GM21619 (cell line): ENCODE results near the gene MPRIP.

Experiments
- ATAC-seq: cut with Tn5 transposase; IDR thresholded peaks from one replicate; pipeline ENCODE4 v1.9.1; 2021; ENCODE audit not compliant: unreplicated experiment

The MPRIP gene

DNA sequence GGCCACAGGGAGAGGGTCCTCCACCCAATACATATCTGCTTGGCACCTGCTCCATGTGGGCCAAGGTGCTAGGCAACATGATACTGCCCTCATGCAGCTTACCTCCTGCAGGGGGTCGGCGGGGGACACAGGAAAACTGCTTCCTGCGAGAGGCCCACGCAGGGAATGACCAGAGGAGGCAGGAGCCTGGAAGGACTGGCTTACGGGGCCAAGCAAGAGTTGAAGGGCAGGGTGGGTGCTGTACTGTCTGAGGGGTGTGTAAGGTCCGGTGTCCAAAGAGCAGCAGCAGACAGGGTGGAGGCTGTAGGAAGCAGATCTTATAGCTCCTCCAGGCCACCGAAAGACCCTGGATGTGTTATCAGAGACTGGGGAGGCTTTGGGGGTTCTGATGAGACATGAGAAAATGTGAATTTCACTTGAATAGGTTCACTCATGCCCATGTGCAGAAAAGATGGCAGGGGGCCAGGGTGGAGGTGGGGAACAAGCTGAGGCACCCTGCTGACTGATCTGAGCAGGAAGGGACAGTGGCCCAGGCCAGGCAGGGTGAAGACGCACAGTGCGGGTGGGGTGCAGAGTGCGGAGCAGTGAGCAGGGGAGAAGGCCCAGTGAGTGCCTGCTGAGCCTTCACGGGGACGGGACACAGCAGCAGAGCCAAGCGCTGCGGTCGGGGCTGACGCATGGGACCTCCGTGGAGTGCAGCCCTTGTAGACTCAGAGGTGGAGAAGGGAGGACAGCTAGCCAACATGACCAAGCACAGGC lies 186.4 kb downstream of the MPRIP start:
- ATAC-seq = no peak

- no peak for ATAC-seq
Measured at GRCh38 chr17:17229416-17230384, 187.4 kb downstream of the MPRIP start.

DNA sequence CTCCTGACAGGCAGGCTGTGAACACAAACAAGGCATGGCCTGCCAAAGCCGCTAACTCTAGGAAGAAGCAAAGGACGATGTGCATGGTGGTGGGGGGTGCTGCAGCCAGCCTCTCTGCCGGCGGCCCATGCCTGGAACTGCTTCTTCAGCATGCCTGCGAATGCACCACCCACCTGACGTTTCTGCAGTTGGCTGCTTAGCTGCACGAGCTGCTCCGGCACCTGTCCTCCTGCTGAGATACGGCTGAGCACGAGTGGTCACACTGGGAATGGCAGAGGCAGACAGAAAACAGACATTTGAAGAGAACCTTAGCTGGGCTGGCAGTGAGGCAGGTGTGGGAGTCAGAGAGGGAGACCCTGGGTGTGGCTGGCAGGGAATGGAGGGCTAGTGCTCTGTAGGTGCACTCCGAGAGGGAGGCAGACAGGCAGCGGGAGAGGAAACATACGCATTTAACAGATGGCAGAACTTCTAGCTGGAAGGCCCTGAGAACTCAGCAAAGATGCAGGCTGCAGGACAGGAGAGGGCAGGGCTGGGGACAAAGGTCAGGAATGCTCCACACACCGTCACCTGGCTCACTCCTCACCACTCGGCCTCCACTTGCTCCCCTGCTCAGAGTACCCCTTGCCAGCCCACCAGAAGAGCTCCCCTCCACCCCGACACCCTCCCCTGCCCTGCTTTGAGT lies 189.5 kb downstream of the MPRIP start:
- ATAC-seq = no peak

- no peak for ATAC-seq
Measured at GRCh38 chr17:17232303-17232621, 190.0 kb downstream of the MPRIP start.

GRCh38 chr17:17235212-17236174 lies 193.2 kb downstream of the MPRIP start:
- ATAC-seq = no peak

DNA sequence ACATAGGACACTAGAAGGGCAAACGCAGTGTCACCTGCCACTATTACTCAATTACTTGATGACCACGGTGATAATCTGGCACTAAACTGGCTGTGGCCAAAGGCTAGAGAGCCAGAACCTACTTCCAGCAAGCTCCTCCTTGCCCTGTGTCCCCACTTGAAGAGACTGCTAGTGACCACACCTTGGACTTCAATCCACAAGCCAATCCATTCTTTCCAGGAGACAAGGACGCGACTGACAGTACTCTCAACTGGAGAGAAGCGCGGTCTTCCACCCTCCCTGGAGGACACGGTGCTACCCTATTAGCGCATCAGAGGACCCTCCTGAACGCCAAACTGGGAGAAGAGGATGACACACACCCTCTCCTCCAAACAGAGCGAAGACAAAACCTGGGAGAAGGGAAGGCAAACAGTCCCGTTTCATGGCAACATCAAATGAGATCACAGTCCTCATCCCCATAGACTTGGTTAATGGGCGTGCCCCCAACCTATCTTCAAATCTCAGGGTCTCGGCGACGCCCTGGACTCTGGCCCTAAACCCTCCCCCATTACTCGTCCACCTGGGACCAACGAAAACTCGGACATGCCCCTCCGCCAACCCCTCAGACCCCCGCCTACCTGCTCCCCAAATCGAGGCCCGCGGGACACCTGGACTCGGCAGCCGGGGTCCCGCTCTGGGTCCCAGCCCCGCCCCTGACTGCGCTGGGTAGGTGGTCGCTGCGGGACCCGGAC lies 194.2 kb downstream of the MPRIP start:
- ATAC-seq = no peak

GRCh38 chr17:17237026-17237799 lies 195.0 kb downstream of the MPRIP start, which contains the start of gene FLCN:
FLCN (minus strand) TSS chr17:17237168; CDS start chr17:17228137, 9,031 bp downstream.
- ATAC-seq = peak; percentile 87

DNA sequence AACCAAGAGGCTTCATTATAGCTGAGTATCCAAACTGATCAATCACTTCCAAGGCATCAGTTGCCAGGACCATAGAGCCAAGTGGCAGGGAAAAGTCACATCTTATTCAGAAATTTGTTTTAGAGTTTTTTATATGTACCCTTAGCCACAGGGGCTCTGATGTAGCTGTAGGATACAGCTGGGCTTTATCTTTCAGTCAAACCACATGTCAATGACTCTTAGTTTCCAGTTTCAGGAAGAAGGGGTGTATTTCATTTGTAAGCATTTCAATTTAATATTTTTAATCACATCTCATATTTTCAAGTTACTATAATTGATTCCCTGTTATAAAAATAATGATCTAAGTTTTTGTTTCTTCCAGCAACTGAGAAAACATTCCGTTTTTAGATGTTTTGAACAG lies 197.6 kb downstream of the MPRIP start:
- no peak for ATAC-seq

- ATAC-seq = no peak
Measured at GRCh38 chr17:17241656-17242055, 199.4 kb downstream of the MPRIP start.

GRCh38 chr17:17242246-17242645 lies 200.0 kb downstream of the MPRIP start:
- no peak for ATAC-seq
